T1000 (cell line): ENCODE measurements around the gene ANO6.
"Not testable (repeated sequence)": the region's sequence is repeated elsewhere in the genome, so short reads cannot be mapped to it uniquely, and the experiment has no call there.

ENCODE experiments used
- DNase-seq: peaks from one replicate; lab custom pipeline; 2025; ENCODE audit warnings: mixed read lengths; lab: John Stamatoyannopoulos, UW

Gene ANO6

DNA sequence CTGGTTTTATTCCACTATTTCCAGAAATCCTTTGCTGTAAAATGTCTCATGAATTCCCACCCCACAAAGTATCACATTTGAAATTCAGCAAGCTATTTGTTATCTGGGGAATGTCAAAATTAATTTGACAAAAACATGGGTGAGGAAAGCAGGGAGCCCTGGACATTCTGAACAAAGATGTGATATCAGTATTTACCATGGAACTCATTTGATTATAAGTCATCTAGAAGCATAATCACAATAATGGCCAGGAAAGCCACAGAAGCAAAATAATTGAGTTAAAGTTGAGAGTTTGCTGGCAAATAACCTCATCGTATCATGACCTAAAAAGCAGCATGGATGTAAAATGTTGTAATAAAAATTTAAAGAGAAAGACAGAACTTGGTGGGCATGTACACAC is 96.1 kb downstream of the ANO6 start:
- DNase-seq = no peak

DNA sequence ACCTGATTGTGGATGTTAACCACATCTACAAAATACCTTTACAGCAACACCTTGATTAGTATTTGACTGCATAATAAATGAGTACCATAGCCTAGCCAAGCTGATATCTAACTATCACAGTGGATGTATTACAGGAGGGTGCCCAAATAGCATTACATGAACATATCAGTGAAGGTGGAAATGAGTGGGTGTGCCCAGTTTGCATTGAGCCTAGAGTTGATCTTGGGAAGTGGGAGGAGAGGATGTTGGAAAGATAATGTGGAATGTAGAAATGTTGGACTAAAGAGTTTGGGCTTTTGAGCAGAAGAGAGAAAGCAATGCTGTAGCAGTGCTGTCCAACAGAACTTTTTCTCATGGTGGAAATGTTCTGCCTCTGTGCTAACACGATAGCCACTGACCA is 98.9 kb downstream of the ANO6 start:
- DNase-seq = no peak

DNA sequence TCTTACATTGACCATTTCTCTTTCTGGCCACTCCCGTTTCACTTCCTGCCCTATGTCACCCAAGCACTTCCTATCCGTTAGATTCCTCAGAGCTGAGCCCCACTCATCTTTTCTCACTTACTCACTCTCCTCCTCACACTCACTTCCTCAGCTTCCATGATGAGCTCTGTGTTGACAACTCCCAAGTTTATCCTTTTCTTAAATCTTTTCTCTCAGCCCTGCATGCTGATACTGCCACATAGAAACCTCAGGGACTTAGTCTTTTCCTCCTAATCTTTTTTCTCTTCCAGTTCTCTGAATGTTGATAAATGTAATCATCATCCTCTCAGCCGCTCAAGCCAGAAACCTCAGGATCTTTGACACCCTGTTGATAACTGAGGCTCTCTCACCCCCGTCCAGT is 99.6 kb downstream of the ANO6 start:
- DNase-seq = no peak

DNA sequence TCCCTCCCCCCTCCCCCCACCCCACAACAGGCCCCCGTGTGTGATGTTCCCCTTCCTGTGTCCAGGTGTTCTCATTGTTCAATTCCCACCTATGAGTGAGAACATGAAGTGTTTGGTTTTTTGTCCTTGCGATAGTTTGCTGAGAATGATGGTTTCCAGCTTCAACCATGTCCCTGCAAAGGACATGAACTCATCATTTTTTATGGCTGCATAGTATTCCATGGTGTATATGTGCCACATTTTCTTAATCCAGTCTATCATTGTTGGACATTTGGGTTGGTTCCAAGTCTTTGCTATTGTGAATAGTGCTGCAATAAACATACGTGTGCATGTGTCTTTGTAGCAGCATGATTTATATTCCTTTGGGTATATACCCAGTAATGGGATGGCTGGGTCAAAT is 101.4 kb downstream of the ANO6 start:
- DNase-seq = not testable (repeated sequence)

DNA sequence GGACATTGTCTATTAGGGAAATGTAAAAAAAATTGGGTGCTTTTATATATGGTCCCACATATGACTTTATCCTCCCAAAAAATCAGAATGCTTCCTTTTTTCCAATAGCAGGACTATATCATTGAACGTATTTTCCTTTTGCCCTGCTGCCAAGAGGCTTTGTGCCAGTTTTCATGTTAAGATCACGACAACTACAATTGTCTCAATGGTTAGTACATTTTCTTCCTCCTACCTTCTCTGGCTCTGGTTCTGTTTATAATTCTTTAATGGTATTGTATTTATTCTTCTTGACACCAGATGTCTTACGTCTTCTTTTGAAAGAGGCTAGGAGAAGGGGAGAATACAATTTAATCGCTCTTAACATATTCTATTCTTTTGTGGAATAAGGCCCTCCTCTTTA is 106.9 kb downstream of the ANO6 start:
- no peak for DNase-seq

DNA sequence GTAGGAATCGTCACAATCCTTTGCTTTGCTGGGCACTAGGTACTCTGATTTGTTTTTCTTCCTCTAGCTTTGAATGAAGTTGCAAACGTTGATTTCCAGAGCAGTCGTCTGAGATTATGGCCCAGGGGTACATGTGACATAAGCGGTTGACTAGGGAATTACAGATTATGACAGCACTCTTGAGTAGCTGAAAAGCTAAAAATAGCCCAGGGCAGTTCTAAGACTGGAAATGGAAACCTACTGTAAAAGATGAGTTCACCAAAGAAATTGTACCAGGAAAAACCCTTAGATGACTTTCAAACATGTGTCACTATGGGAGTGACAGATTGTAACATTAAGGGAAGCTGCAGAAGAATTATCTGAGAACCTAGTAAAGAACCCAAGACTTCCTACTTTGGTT is 108.5 kb downstream of the ANO6 start:
- peak; percentile 68 for DNase-seq

DNA sequence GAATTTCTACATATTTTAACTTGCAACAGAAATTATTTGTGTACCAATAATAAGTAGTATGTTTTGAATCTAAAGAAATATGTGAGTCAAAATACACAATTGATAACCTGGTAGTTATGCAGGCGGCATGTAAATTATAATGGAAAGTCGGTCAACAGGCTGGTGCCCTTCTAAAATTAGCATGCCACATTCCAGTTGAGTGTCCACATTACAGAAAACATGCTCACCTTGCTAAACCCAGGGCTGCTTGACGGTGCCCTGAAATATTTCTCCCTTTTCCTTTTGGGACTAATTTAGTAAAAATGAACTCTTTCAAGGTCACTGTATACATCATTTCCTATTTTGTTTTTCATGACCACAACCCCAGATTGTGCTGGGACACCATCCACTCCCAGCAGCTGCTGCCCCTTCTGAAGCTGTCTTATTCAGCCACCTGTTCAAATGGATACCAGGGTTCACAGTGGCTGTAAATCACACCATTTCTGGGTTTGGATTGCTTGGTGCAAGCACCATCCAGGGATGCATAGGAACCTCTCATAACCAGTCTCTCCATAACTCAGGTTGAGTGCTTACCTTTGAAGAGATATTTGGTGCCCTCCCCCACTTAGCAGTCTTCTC is 110.6 kb downstream of the ANO6 start:
- DNase-seq = no peak

DNA sequence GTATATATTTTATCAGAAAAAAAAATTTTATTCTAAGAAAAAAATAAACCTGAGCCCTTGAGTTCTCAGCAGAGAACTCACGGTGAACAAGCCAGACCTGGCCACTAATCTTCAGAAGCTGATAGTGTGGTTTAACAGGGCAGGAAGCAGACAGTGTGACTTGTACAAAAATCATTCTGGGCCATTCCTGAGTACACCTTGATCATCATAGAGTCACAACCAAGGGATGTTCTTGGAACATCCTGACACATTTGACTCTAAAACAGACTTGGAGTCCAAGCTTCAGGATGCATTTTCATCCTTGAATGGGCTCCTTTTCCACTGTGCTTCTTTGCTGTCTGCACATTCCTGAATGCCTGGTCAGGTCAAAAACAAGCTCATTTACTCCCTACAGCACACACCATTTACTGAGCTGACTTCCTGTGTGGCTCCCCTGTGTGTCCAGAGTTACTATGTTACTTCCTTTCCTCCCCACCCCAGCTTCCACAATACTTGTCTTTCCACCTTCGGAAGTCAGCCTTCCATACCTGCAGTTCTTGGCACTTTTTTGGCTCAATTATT is 112.0 kb downstream of the ANO6 start:
- no peak for DNase-seq

DNA sequence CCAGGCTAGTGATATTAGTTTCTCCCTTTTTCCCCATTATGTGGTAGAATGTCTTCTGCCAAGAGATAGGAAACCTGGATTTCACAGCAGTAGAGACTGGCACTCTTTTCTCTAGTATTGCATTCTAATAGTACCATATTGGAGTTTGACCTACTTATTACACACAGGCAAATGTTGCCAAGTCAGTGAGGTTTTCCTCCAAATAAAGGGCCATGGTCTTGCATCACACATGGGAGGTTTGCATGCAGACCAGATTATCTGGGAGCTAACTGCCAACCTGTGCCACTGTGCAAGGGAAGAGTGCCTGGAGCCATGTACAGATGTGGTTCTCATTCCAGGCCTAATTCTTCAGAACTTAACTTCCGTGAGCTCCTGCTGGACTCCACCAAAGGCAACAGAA is 113.3 kb downstream of the ANO6 start:
- DNase-seq = no peak

DNA sequence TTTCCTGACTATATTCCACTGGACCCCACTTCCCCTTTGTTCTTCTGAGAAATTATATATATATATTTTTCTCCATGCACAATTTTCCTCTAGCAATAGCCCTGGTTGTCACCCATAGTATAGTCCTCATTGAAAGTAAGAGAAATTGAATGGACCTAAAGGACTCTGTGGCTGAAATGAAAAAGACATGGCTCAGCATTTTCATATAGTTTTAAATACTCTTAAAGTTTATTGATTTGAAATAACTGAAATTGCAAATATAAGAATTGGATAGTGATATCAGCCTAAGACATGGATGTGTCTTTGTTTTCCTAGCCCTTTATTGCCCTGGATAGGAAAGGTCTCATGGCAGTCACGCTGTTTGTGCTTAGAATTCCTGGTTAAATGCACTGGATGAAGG is 113.8 kb downstream of the ANO6 start:
- DNase-seq = no peak

DNA sequence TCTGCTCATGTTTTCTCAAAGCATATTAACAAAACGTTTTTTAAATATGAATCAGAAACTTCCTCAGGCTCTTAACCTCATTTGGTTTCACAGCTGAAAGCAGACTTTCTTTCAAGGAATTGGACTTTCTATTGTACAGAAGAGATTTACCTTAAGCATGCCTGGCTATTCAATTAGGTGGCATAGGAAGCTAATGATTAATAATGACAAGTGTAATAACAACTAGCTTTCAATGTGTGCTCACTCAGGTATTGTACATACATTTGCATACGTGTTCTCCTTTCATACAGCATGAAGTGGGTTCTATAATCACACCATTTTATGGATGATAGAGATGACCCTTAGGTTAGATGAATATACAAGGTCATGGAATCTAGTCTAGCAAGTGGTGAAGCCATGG is 115.7 kb downstream of the ANO6 start:
- DNase-seq = no peak

DNA sequence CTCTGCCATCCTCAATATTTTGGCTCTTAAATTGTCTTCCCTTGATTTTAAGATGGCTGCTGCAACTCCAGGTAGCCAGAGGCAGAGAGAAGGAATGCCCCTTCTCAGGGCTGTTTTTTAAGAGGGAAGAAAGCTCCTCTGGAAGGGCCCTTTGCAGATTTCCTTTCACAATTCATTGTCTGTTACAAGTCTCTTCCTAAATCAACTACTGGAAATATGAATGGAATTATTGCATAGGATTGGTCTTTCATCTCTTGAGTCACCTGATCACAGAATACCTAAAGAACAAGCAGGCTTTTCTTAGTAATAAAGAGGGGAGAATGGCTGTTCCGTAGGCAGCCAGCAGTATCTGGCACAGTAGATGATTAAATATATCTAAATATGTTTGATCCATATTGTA is 118.5 kb downstream of the ANO6 start:
- DNase-seq = no peak

DNA sequence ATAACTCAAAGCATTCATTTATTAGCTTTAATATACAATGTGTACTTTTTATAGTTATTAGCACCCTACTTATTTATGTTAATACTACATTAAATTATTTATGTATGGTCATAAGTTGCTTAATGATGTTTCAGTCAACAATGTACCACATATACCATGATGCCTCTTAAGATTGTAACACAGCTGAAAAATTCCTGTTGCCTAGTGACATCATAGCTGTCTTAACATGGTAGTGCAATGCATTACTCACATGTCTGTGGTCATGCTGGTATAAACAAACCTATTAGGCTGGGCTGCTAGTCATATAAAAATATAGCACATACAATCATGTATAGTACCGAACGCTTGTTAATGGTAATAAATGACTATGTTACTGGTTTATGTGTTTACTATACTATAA is 120.4 kb downstream of the ANO6 start:
- peak; percentile 67 for DNase-seq

DNA sequence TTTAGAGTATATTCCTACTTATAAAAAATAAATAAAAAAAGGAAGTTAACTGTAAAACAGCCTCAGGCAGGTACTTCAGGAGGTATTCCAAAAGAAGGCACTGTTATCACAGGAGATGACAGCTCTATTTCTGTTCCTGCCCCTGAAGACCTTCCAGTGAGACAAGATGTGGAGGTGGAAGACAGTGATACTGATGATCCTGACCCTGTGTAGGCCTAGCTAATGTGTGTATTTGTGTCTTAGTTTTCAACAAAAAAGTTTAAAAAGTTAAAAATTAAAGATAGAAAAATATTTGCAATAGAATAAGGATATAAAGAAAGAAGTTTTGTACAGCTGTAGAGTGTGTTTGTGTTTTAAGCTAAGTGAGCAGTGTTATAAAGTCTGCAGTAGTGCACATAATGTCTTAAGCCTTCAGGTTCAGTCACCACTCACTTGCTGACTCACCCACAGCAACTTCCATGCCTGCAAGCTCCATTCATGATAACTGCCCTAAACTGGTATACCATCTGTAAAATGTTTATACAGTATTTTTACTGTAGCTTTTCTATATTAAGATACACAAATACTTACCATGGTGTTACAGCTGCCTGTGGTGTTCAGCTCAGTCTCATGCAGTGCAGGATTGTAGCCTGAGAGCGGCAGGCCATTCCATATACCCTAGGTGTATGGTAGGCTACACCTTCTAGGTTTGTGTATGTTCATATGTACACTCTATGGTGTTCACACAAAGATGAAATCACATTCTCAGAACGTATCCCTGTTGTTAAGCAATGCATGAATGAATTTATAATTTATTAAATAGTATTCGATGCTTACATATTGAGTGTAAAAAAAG is 121.1 kb downstream of the ANO6 start:
- peak; percentile 71 for DNase-seq

DNA sequence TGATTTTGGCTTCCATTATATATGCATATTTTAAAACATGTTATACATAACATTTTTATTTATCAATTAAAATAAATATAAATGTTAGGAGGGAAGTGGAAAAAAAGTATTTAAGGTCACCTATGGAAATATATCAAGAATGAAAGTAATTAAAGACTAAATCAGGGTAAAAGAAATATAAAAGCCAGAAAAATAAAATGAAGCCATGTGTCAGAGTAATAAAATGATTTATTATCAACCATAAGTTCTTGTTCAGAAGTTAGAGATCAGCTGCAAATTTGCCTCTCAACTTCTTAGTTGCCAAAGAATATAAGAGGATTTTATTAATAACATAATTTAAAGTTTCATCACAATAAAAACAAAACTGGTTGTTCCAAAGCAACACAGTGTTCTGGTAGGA is 121.9 kb downstream of the ANO6 start:
- DNase-seq = no peak

DNA sequence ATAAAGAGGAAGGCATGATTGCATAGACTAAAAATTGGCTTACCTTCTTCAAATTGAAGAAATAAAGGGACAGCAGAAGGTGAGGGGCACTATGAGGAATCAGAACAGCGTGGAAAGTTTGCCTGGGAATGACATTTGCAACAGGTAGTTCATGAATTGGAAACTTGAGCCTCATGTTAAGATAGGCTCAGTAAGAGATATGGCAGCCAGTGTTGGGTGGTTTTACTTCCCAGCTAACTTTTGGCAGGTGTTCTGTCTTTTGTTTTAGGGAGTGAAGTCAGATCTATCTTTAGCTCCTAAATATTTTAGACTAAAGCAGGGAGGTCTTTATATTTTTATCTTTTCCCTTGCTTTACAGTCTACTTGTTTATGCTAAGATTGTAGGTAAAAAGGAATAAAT is 122.4 kb downstream of the ANO6 start:
- DNase-seq = no peak

DNA sequence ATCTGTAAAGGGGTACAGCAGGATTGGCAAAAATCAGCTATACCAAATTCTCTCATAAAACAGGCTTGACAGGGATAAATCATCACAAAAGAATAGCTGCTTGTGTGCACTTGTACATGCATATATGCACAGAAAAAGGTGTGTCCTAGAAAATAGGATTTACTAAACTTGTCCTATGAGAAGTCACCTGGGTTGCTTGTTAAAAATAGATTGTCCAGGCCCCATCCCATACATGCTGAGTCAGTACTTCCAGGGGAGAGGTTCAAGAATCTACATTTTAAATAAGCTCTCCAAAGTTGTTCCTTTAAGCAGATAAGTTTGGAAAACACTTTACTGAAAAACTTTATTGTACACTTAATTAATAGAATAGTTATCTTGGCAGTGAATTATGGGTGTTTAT is 123.1 kb downstream of the ANO6 start:
- no peak for DNase-seq

DNA sequence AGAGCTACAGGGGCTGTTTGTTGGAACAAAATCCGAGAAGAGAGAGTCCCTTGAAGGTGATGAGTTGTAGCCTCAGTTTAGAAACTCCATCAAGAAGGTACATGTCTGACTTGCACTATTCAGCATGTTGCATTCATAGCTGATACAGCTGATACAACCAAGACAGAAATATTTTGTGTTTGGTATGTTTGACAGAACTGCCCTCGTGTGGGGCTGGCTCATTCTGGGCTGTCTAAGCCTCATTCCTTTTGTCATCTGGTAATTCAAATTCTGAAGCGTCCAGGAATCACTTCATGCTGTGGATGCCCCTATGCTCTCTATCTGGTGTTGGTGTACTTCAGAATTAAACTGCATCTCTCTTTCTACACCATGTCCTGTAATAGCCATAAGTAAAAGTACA is 126.3 kb downstream of the ANO6 start:
- no peak for DNase-seq

DNA sequence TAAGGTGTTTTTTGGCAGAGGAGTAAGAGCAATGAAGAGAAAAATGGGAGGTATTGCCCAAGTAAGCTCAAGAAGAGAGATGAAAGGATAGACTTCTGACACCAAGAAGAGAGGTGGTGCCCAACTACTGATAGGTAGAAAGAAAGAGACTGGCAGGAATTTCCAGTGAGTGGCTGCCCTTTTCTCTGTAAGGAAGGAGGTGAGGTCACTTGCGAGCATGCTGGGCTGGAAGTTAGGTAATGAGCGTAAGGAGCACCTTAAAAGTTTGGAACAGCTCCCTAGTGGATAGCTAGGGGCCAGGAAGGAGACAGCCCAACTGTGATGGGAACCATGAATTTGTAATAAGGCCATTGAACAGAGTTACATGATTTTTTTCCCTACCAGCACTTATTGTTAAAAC is 127.0 kb downstream of the ANO6 start:
- DNase-seq = no peak

DNA sequence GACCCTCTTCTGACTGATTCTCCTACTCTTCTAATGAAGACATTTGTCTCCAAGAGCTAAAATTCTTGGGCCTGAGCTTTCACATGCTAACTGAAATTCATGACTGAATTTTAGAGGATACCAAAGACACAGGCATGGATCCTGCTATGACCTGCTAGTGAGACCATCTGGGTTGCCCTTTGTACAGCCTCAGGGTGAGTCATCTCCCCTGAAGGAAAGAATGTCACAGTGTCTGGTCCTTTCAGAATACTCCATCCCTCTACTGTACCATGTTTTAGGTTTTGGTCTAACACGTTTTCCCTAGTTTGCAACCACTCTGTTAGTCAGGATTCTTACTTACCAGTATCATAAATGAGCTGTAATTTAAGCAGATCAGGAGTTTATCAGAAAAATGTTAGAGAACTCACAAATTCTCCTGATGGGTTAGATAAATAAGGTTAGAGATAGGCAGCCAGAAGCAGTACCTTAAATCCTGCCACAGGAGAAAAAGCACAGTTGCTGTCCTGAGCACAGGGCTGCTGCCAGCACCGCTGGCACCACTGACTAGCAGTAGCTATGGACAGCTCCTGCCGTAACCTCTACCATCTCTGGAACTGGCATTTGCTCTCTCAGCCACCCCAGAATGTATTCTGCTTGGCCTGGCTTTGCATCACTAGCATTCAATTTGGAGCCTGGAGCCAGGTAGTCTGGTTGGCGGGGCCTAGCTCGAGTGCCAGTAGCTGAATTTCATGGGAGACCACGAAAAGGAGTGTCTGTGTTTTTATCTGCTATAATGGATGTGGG is 127.6 kb downstream of the ANO6 start:
- DNase-seq = peak; percentile 72

DNA sequence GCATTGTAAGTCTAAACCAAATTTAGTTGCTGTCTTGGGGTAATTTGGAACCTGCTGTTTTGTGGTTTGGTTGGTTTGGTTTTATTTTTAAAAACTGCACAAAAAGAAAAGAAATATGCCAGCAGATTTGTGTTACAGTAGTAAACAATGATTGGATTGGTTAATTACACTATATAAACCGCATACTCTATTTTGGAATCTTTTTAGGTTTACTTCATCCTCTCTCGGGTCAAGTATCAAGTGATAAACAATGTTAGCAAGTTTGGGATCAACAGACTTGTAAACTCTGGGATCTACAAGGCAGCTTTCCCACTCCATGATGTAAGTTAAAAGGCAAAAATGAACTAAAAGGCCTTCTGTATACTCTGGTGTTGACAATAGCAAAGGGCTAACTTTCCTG is 132.4 kb downstream of the ANO6 start:
- DNase-seq = no peak

DNA sequence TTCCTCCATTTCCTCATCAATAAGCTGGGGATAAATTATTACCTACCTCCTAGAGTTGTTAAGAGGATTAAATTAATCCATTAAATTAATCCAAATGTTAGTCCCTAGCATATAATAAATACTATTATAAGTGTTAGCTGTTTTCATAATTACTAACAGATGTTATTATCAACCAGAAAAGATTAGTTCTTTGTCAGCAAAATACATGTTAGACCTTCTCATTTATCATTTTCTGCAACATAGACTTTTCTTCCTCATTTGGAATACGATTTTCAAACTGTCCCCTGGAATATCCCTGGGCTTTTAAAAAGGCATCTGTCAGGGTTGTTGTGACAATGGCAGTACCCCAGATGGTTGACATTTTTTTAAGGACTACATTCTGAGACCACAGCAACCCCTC is 133.1 kb downstream of the ANO6 start:
- DNase-seq = no peak

DNA sequence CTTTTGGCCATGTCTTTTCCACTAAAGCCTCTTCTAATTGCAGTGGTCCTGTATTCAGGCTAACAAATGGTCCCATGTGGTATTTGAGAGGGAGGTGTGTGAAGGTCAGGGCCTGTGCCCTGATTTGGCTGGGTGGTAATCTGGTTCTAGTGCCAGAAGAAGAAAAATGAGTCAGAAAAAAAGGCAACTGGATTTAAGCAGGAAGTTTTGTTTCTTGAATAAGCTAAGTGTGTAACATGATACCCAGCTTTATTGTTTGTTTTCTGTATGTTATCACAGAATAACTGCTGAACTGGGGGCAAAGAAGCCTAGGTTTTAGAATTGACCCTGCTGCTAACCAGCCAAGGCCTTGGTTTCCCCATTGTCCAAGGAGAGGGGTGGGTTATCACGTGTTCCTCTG is 134.0 kb downstream of the ANO6 start:
- DNase-seq = no peak
